Measurements from ENCODE around the gene NELL2. TPM values are rescaled to one million over a fixed set of nuclear protein-coding genes. Genes with fewer than 3 reads are reported as not detected.

NELL2 gene
- total RNA-seq = 14.5 TPM

GRCh38 chr12:44875954-44876543, at the start of gene NELL2:
TSS of gene NELL2 (minus strand) at chr12:44876315. CDS start at chr12:44875869, 446 bp downstream.

Small RNAs within 50 kb of the gene (small RNA-seq; reads per million reads assigned to genes)
- gene RF00019 (ENCODE audit: low replicate concordance) = not detected

Other genes starting within 250 kb of the NELL2 start
- 0.12 TPM for gene DBX2, start 174.8 kb upstream of the NELL2 start, total RNA-seq